ENCODE measurements around the gene DEAF1. TPM values are rescaled to one million over a fixed set of nuclear protein-coding genes. Genes with fewer than 3 reads are reported as not detected.

The DEAF1 gene
- total RNA-seq, 1 donor from 2014 or later: 48.9 TPM

GRCh38 chr11:698493-699115, 3.6 kb upstream of the DEAF1 start:
- peak overlapping the region; percentile 72 for H3K4me3 Mint-ChIP-seq (ENCODE audit: unreplicated experiment)
- FAIRE-seq: no peak

DNA sequence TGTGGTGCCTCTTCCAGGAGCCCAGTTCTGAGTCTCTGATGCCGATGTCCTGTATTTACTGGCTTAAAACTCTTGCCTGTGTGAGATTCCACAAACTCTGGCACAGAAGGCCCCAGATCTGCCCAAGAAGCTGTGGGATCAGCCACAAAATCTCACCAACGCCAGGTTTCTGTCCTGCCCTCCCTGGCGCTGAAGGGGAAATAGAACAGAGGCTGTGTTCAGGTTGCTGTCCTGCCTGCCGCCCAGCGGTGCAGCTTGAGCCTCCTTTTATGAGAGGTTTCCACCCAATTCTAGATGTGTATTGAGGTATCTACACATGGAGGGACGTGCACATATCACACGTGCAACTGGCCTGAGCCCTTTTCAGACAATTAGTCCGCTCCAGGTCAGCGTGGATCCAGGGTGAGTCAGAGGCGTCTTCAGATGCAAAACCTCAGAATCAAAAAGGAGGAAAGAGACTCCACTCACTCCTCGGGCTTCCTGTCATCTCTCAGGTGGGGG, 2.8 kb upstream of the DEAF1 start:
- H2AFZ ChIP-seq (ENCODE audit: low read depth, low read length): no peak overlapping the region
- H3K36me3 ChIP-seq (ENCODE audit: insufficient read depth, low read length): peaks cover 3% of the 10 kb centered on the region
- H3K4me3 ChIP-seq (ENCODE audit: insufficient read depth, low read depth, low read length): peak overlapping the region; percentile 19
- TF ChIP-seq, protein P1, sequence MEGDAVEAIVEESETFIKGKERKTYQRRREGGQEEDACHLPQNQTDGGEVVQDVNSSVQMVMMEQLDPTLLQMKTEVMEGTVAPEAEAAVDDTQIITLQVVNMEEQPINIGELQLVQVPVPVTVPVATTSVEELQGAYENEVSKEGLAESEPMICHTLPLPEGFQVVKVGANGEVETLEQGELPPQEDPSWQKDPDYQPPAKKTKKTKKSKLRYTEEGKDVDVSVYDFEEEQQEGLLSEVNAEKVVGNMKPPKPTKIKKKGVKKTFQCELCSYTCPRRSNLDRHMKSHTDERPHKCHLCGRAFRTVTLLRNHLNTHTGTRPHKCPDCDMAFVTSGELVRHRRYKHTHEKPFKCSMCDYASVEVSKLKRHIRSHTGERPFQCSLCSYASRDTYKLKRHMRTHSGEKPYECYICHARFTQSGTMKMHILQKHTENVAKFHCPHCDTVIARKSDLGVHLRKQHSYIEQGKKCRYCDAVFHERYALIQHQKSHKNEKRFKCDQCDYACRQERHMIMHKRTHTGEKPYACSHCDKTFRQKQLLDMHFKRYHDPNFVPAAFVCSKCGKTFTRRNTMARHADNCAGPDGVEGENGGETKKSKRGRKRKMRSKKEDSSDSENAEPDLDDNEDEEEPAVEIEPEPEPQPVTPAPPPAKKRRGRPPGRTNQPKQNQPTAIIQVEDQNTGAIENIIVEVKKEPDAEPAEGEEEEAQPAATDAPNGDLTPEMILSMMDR (IDR thresholded peaks at IDR 0.05; ENCODE audit: insufficient read depth, low read depth, low read length): no peak
- TF ChIP-seq EZH2 (IDR thresholded peaks at IDR 0.05; ENCODE audit: insufficient read depth, low read length): no peak
- Mint-ChIP-seq H3K36me3 (ENCODE audit: low read depth, unreplicated experiment) (peaks cover 6% of the 10 kb centered on the region), H3K4me3 (ENCODE audit: unreplicated experiment) (peak overlapping the region; percentile 72), H3K27me3 (ENCODE audit: low read depth, unreplicated experiment) (no peaks in the 10 kb centered on the region), H3K4me1 (ENCODE audit: low read depth, unreplicated experiment) (peaks cover 41% of the 10 kb centered on the region), H3K9me3 (ENCODE audit: unreplicated experiment) (no peaks in the 10 kb centered on the region), H3K27ac (ENCODE audit: unreplicated experiment) (peak overlapping the region; percentile 96)
- peak; percentile 59 for FAIRE-seq
- peak overlapping the region; percentile 100 for H3K27ac ChIP-seq (ENCODE audit: low read depth, low read length)
- H3K4me2 ChIP-seq (ENCODE audit: low read length): peak overlapping the region; percentile 93
- H3K9me3 ChIP-seq (ENCODE audit: insufficient read depth, low read depth, low read length): no peaks in the 10 kb centered on the region
- H3K27me3 ChIP-seq (ENCODE audit: insufficient read depth, low read length): no peaks in the 10 kb centered on the region
- H3K79me2 ChIP-seq (ENCODE audit: insufficient read depth, low read length): peaks cover 46% of the 10 kb centered on the region
- peak overlapping the region; percentile 62 for H3K9ac ChIP-seq (ENCODE audit: low read length)
- DNase-seq (ENCODE audit: low read depth): peak; percentile 62
- H3K4me1 ChIP-seq (ENCODE audit: insufficient read depth, low read length): peaks cover 36% of the 10 kb centered on the region
- peaks cover 38% of the 10 kb centered on the region for H4K20me1 ChIP-seq (ENCODE audit: insufficient read depth, low read length)

More at GRCh38 chr11:698493-699115, 3.6 kb upstream of the DEAF1 start:
- Mint-ChIP-seq H3K4me1 (ENCODE audit: low read depth, unreplicated experiment) (peaks cover 34% of the 10 kb centered on the region), H3K27me3 (ENCODE audit: low read depth, unreplicated experiment) (no peaks in the 10 kb centered on the region), H3K27ac (ENCODE audit: unreplicated experiment) (peak overlapping the region; percentile 96), H3K9me3 (ENCODE audit: unreplicated experiment) (no peaks in the 10 kb centered on the region), H3K36me3 (ENCODE audit: low read depth, unreplicated experiment) (peaks cover 3% of the 10 kb centered on the region)
- H3K79me2 ChIP-seq (ENCODE audit: insufficient read depth, low read length): peaks cover 39% of the 10 kb centered on the region
- no peak for DNase-seq (ENCODE audit: low read depth)
- no peaks in the 10 kb centered on the region for H3K27me3 ChIP-seq (ENCODE audit: insufficient read depth, low read length)
- no peak overlapping the region for H3K27ac ChIP-seq (ENCODE audit: low read depth, low read length)
- H3K4me3 ChIP-seq (ENCODE audit: insufficient read depth, low read depth, low read length): no peak overlapping the region
- peaks cover 3% of the 10 kb centered on the region for H3K36me3 ChIP-seq (ENCODE audit: insufficient read depth, low read length)
- H3K9me3 ChIP-seq (ENCODE audit: insufficient read depth, low read depth, low read length): no peaks in the 10 kb centered on the region
- peaks cover 38% of the 10 kb centered on the region for H4K20me1 ChIP-seq (ENCODE audit: insufficient read depth, low read length)
- H3K9ac ChIP-seq (ENCODE audit: low read length): peak overlapping the region; percentile 62
- TF ChIP-seq EZH2 (IDR thresholded peaks at IDR 0.05; ENCODE audit: insufficient read depth, low read length): no peak
- TF ChIP-seq, protein P1 (IDR thresholded peaks at IDR 0.05; ENCODE audit: insufficient read depth, low read depth, low read length): no peak
- peak overlapping the region; percentile 93 for H3K4me2 ChIP-seq (ENCODE audit: low read length)
- H3K4me1 ChIP-seq (ENCODE audit: insufficient read depth, low read length): peaks cover 32% of the 10 kb centered on the region
- no peak overlapping the region for H2AFZ ChIP-seq (ENCODE audit: low read depth, low read length)

DNA sequence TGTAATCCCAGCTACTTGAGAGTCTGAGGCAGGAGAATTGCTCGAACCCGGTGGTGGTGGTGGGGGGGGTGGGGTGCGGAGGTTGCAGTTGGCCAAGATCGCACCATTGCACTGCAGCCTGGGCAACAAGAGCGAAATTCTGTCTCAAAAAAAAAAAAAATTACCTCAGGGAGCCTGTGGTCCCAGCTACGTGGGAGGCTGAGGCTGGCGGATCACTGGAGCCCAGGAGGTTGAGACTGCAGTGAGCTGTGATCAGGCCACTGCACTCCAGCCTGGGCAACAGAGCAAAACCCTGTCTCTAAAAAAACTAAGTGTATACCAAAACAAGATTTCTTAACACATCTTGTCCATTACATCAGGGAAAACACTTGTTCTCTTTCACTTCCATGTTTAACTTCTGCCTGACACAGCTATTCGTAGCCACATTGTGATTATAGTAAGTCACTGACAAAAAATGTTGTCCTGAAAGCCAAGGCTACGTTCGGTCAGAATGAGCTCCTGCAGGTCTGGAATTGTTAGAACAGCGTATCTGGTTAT, 2.0 kb upstream of the DEAF1 start:
- FAIRE-seq (peak; percentile 99), DNase-seq (ENCODE audit: low read depth) (peak; percentile 90)
- no peaks in the 10 kb centered on the region for H3K27me3 ChIP-seq (ENCODE audit: insufficient read depth, low read length)
- peak overlapping the region; percentile 93 for H3K4me2 ChIP-seq (ENCODE audit: low read length)
- peaks cover 3% of the 10 kb centered on the region for H3K36me3 ChIP-seq (ENCODE audit: insufficient read depth, low read length)
- peak overlapping the region; percentile 72 for H3K4me3 ChIP-seq (ENCODE audit: insufficient read depth, low read depth, low read length)
- no peaks in the 10 kb centered on the region for H3K27me3 Mint-ChIP-seq (ENCODE audit: low read depth, unreplicated experiment)
- peaks cover 6% of the 10 kb centered on the region for H3K36me3 Mint-ChIP-seq (ENCODE audit: low read depth, unreplicated experiment)
- peaks cover 46% of the 10 kb centered on the region for H3K4me1 Mint-ChIP-seq (ENCODE audit: low read depth, unreplicated experiment)
- no peak overlapping the region for H2AFZ ChIP-seq (ENCODE audit: low read depth, low read length)
- H3K79me2 ChIP-seq (ENCODE audit: insufficient read depth, low read length): peaks cover 51% of the 10 kb centered on the region
- no peaks in the 10 kb centered on the region for H3K9me3 ChIP-seq (ENCODE audit: insufficient read depth, low read depth, low read length)
- H3K27ac ChIP-seq (ENCODE audit: low read depth, low read length): peak overlapping the region; percentile 100
- H3K9ac ChIP-seq (ENCODE audit: low read length): peak overlapping the region; percentile 100
- peak overlapping the region; percentile 91 for H3K4me3 Mint-ChIP-seq (ENCODE audit: unreplicated experiment)
- H3K27ac Mint-ChIP-seq (ENCODE audit: unreplicated experiment): peak overlapping the region; percentile 96
- no peak for TF ChIP-seq EZH2 (IDR thresholded peaks at IDR 0.05; ENCODE audit: insufficient read depth, low read length)
- peaks cover 44% of the 10 kb centered on the region for H4K20me1 ChIP-seq (ENCODE audit: insufficient read depth, low read length)
- H3K9me3 Mint-ChIP-seq (ENCODE audit: unreplicated experiment): no peaks in the 10 kb centered on the region
- H3K4me1 ChIP-seq (ENCODE audit: insufficient read depth, low read length): peaks cover 36% of the 10 kb centered on the region

All from astrocyte (in vitro differentiated cells and primary cell).